ENCODE results near the gene DAB2.

DNA sequence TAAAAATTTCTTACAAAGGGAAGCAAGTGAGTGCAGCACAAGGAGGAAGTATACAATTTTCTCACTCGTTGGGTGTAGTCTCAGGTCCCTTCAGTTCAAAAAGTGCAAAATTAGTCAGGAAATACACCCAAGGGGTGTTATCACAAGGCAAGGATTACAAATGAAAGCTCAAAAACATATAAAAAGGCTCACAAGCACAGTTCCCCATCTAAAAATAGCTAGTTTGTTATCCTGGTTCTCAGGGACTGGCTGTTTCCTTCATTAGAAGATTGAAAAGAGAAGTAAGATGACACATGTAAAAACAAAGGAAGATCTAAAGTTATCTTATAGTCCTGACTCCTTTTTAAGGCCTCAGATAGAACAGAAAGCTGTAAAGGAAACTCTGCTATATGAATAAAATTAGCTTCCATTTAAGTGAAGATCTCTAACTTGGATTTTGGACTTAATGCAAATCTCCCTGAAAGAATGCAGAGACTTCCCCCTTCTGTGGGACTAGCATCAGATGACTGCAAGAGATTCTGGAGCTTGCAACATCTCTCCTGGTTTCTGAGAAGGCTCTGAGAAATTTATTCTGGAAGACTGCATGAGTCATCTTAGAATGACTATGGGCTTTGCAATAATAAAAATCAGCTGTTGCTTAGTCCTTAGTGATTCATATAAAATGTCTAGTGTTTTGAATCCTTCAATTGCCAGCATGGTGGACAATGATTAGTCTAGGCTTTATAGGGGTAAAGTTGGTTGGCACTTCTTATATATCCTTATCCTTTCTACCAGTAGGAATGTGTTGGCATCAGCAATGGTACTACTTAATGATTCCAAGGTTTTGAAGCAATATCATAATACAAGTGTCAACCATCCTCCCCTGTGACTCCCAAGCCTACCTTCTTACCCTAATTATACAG, 25.4 kb downstream of the DAB2 start:
- TF ChIP-seq, protein P1, sequence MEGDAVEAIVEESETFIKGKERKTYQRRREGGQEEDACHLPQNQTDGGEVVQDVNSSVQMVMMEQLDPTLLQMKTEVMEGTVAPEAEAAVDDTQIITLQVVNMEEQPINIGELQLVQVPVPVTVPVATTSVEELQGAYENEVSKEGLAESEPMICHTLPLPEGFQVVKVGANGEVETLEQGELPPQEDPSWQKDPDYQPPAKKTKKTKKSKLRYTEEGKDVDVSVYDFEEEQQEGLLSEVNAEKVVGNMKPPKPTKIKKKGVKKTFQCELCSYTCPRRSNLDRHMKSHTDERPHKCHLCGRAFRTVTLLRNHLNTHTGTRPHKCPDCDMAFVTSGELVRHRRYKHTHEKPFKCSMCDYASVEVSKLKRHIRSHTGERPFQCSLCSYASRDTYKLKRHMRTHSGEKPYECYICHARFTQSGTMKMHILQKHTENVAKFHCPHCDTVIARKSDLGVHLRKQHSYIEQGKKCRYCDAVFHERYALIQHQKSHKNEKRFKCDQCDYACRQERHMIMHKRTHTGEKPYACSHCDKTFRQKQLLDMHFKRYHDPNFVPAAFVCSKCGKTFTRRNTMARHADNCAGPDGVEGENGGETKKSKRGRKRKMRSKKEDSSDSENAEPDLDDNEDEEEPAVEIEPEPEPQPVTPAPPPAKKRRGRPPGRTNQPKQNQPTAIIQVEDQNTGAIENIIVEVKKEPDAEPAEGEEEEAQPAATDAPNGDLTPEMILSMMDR (IDR thresholded peaks at IDR 0.05; ENCODE audit: low read length): no peak
- no peak for TF ChIP-seq EZH2 (IDR thresholded peaks at IDR 0.05; ENCODE audit: borderline replicate concordance, low read length)
